ENCODE data around the gene SSRP1. TPM values are rescaled to one million over a fixed set of nuclear protein-coding genes. Genes with fewer than 3 reads are reported as not detected.

The SSRP1 gene
- total and polyA plus RNA-seq, 2 experiments from 2014 or later, result 205 to 216 TPM

DNA sequence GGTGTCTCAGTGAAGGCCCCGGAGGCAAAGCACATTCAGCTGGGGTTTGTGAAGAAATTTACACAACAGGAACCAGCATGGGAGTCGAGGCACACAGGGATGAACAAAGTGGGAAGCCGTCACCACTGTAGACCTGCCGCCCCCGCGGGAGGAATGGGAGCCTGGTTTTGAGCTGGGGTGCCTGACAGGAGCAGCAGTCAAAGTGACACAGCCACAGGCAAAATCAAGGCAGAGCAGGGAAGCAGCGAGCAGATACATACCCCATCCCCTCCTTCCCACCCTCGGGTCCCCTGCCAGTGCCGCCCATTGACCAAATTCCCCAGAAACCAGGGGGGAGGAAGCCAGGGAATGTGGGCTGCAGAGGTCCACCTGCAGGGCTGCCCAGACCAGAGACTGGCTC lies 23.3 kb upstream of the SSRP1 start:
- Histone ChIP-seq H3K79me2 (replicated peaks; ENCODE audit: insufficient read depth) (no peaks in the 10 kb centered on the region), H3K4me3 (no peak overlapping the region), H3K36me3 (ENCODE audit: insufficient read depth) (no peaks in the 10 kb centered on the region), H3K9me2 (ENCODE audit: insufficient read depth) (no peaks in the 10 kb centered on the region), H3K27ac (ENCODE audit: low read depth) (no peak overlapping the region), H3K27me3 (ENCODE audit: insufficient read depth) (no peaks in the 10 kb centered on the region), H3K4me1 (ENCODE audit: insufficient read depth) (0 out of 2 replicates have a peak, but pooled peaks cover 2% of the 10 kb centered on the region), H3F3A (replicated peaks; ENCODE audit: low read depth) (no peaks in the 10 kb centered on the region), H3K4me2 (no peak overlapping the region), H4K20me1 (replicated peaks; ENCODE audit: insufficient read depth) (no peaks in the 10 kb centered on the region), H2AFZ (no peak overlapping the region)
- peaks cover 4% of the 10 kb centered on the region; the same call in 1 of the 3 replicates for H3K4me1 Mint-ChIP-seq
- H3K27me3 Mint-ChIP-seq (ENCODE audit: insufficient read depth, low read depth, poor library complexity), result no peaks in the 10 kb centered on the region
- H3K4me3 Mint-ChIP-seq, result no peak overlapping the region
- DNase-seq (ENCODE audit: low spot score) (no peak), ATAC-seq (peak; percentile 38; the same call in 2 of the 3 replicates)
- no peaks in the 10 kb centered on the region for H3K9me3 Mint-ChIP-seq
- H3K27ac Mint-ChIP-seq, result no peak overlapping the region
- TF ChIP-seq NANOG (IDR thresholded peaks at IDR 0.05; ENCODE audit: borderline replicate concordance) (no peak), ZNF114 (CRISPR knock-in tag; IDR thresholded peaks at IDR 0.05) (no peak), EZH2 (IDR thresholded peaks at IDR 0.05; ENCODE audit: low read depth, unreplicated experiment) (no peak), EZH2phosphoT487 (IDR thresholded peaks at IDR 0.05; ENCODE audit: unreplicated experiment) (no peak), STAT1 (IDR thresholded peaks at IDR 0.05; ENCODE audit: unreplicated experiment) (no peak), CREB1 (CRISPR knock-in tag; IDR thresholded peaks at IDR 0.05; ENCODE audit: low read depth) (no peak)
- TF ChIP-seq, protein P1, sequence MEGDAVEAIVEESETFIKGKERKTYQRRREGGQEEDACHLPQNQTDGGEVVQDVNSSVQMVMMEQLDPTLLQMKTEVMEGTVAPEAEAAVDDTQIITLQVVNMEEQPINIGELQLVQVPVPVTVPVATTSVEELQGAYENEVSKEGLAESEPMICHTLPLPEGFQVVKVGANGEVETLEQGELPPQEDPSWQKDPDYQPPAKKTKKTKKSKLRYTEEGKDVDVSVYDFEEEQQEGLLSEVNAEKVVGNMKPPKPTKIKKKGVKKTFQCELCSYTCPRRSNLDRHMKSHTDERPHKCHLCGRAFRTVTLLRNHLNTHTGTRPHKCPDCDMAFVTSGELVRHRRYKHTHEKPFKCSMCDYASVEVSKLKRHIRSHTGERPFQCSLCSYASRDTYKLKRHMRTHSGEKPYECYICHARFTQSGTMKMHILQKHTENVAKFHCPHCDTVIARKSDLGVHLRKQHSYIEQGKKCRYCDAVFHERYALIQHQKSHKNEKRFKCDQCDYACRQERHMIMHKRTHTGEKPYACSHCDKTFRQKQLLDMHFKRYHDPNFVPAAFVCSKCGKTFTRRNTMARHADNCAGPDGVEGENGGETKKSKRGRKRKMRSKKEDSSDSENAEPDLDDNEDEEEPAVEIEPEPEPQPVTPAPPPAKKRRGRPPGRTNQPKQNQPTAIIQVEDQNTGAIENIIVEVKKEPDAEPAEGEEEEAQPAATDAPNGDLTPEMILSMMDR (conservative IDR thresholded peaks at IDR 0.05; ENCODE audit: low read depth in 2 of 2), result no peak
- TF ChIP-seq, protein P2, sequence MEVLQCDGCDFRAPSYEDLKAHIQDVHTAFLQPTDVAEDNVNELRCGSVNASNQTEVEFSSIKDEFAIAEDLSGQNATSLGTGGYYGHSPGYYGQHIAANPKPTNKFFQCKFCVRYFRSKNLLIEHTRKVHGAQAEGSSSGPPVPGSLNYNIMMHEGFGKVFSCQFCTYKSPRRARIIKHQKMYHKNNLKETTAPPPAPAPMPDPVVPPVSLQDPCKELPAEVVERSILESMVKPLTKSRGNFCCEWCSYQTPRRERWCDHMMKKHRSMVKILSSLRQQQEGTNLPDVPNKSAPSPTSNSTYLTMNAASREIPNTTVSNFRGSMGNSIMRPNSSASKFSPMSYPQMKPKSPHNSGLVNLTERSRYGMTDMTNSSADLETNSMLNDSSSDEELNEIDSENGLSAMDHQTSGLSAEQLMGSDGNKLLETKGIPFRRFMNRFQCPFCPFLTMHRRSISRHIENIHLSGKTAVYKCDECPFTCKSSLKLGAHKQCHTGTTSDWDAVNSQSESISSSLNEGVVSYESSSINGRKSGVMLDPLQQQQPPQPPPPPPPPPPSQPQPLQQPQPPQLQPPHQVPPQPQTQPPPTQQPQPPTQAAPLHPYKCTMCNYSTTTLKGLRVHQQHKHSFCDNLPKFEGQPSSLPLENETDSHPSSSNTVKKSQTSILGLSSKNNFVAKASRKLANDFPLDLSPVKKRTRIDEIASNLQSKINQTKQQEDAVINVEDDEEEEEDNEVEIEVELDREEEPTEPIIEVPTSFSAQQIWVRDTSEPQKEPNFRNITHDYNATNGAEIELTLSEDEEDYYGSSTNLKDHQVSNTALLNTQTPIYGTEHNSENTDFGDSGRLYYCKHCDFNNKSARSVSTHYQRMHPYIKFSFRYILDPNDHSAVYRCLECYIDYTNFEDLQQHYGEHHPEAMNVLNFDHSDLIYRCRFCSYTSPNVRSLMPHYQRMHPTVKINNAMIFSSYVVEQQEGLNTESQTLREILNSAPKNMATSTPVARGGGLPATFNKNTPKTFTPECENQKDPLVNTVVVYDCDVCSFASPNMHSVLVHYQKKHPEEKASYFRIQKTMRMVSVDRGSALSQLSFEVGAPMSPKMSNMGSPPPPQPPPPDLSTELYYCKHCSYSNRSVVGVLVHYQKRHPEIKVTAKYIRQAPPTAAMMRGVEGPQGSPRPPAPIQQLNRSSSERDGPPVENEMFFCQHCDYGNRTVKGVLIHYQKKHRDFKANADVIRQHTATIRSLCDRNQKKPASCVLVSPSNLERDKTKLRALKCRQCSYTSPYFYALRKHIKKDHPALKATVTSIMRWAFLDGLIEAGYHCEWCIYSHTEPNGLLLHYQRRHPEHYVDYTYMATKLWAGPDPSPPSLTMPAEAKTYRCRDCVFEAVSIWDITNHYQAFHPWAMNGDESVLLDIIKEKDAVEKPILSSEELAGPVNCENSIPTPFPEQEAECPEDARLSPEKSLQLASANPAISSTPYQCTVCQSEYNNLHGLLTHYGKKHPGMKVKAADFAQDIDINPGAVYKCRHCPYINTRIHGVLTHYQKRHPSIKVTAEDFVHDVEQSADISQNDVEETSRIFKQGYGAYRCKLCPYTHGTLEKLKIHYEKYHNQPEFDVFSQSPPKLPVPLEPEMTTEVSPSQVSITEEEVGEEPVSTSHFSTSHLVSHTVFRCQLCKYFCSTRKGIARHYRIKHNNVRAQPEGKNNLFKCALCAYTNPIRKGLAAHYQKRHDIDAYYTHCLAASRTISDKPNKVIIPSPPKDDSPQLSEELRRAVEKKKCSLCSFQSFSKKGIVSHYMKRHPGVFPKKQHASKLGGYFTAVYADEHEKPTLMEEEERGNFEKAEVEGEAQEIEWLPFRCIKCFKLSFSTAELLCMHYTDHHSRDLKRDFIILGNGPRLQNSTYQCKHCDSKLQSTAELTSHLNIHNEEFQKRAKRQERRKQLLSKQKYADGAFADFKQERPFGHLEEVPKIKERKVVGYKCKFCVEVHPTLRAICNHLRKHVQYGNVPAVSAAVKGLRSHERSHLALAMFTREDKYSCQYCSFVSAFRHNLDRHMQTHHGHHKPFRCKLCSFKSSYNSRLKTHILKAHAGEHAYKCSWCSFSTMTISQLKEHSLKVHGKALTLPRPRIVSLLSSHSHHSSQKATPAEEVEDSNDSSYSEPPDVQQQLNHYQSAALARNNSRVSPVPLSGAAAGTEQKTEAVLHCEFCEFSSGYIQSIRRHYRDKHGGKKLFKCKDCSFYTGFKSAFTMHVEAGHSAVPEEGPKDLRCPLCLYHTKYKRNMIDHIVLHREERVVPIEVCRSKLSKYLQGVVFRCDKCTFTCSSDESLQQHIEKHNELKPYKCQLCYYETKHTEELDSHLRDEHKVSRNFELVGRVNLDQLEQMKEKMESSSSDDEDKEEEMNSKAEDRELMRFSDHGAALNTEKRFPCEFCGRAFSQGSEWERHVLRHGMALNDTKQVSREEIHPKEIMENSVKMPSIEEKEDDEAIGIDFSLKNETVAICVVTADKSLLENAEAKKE (CRISPR knock-in tag; IDR thresholded peaks at IDR 0.05), result no peak
- H3K36me3 Mint-ChIP-seq (ENCODE audit: low read depth), result no peaks in the 10 kb centered on the region
